HepG2 (cell line): ENCODE results near the gene RABEPK. TPM values are rescaled to one million over a fixed set of nuclear protein-coding genes. Genes with fewer than 3 reads are reported as not detected.

Source experiments
- CREM ChIP-seq, 2 experiments: sonication (generic) in 1 of 2; formaldehyde crosslinking in 1 of 2; IDR thresholded peaks; 2 replicates each; pipeline versions ENCODE4 v1.4.0 to v1.6.1; 2016 to 2020; ENCODE audit warnings: antibody characterized with exemption in 1 of 2, mild to moderate bottlenecking in 1 of 2, missing genetic modification reagents in 1 of 2
- GABPB1 ChIP-seq: IDR thresholded peaks from 2 replicates; pipeline ENCODE4 v1.6.1; 2016; ENCODE audit warnings: mild to moderate bottlenecking, missing genetic modification reagents, moderate library complexity, missing compliant biosample characterization
- KDM1A ChIP-seq: IDR thresholded peaks from 2 replicates; pipeline ENCODE4 v1.6.1; 2016; ENCODE audit warnings: missing compliant biosample characterization
- MIER3 ChIP-seq: IDR thresholded peaks from 2 replicates; pipeline ENCODE4 v1.6.1; 2016; ENCODE audit warnings: missing compliant biosample characterization, borderline replicate concordance
- MIXL1 ChIP-seq: IDR thresholded peaks from 2 replicates; pipeline ENCODE4 v1.6.1; 2016
- RXRA ChIP-seq: sonication (generic); formaldehyde crosslinking; IDR thresholded peaks from 2 replicates; pipeline ENCODE4 v1.5.1; 2020; ENCODE audit warnings: missing genetic modification reagents
- SP1 ChIP-seq, 2 experiments: fragments of 450-650 bp in 1 of 2; sonication (generic) in 1 of 2; formaldehyde crosslinking in 1 of 2; IDR thresholded peaks; 2 replicates each; pipeline versions ENCODE4 v1.4.0 to v1.6.1; 2016 to 2020; ENCODE audit warnings: missing genetic modification reagents in 1 of 2
- YEATS4 ChIP-seq: sonication (generic); formaldehyde crosslinking; IDR thresholded peaks from 2 replicates; pipeline ENCODE4 v1.4.0; 2020; ENCODE audit warnings: missing genetic modification reagents, borderline replicate concordance
- ZFP1 ChIP-seq: IDR thresholded peaks from 2 replicates; pipeline ENCODE4 v1.6.1; 2016
- ZFP41 ChIP-seq: sonication (generic); formaldehyde crosslinking; IDR thresholded peaks from 2 replicates; pipeline ENCODE4 v1.4.0; 2020; ENCODE audit warnings: mild to moderate bottlenecking, missing genetic modification reagents, borderline replicate concordance
- ZNF335 ChIP-seq: sonication (generic); formaldehyde crosslinking; IDR thresholded peaks from 2 replicates; pipeline ENCODE4 v1.4.0; 2020; ENCODE audit warnings: missing genetic modification reagents
- ZNF564 ChIP-seq: sonication (generic); formaldehyde crosslinking; IDR thresholded peaks from 2 replicates; pipeline ENCODE4 v1.8.1; 2023; ENCODE audit warnings: mild to moderate bottlenecking, missing genetic modification reagents
- ZNF747 ChIP-seq: sonication (generic); formaldehyde crosslinking; IDR thresholded peaks from 2 replicates; pipeline ENCODE4 v1.8.1; 2023; ENCODE audit warnings: missing genetic modification reagents, mild to moderate bottlenecking, borderline replicate concordance
- polyA plus RNA-seq, 8 experiments: library from polyadenylated mRNA; depleted of rRNA in 3 of 8; stranded (reverse) in 7 of 8; unstranded in 1 of 8; fragments of >200 nt; fragmentation: Illumina TruSeq in 4 of 8; extraction: Trizol in 4 of 8; gene quantifications; 2 replicates each; pipeline versions ENCODE4 v1.2.1 to v1.2.3, GENCODE V29; 2011 to 2016; ENCODE audit warnings: low read depth in 4 of 8, missing spikeins in 1 of 8, mixed read lengths in 1 of 8; ENCODE audit not compliant: insufficient read depth in 1 of 8
- total RNA-seq, 5 experiments: library from RNA; depleted of rRNA; stranded (reverse); fragments of >200 nt; fragmentation: Illumina TruSeq; extraction: Trizol; gene quantifications; 2 replicates each; pipeline ENCODE4 v1.2.3, GENCODE V29; 2016; ENCODE audit warnings: low read depth in 1 of 5
- TF ChIP-seq, protein P1 (sequence below): IDR thresholded peaks from 2 replicates; pipeline ENCODE4 v1.6.1; 2012; ENCODE audit warnings: low read depth, low read length, improper control_type of control experiment
- TF ChIP-seq, protein P2 (sequence below): IDR thresholded peaks from 2 replicates; pipeline ENCODE4 v1.6.1; 2016
- TF ChIP-seq, protein P3 (sequence below): sonication (generic); formaldehyde crosslinking; IDR thresholded peaks from 2 replicates; pipeline ENCODE4 v1.4.0; 2020; ENCODE audit warnings: missing genetic modification reagents, borderline replicate concordance
- TF ChIP-seq, protein P4 (sequence below): IDR thresholded peaks from 2 replicates; pipeline ENCODE4 v1.6.1; 2016; ENCODE audit warnings: missing genetic modification reagents, missing compliant biosample characterization
- TF ChIP-seq, protein P5 (sequence below): sonication (generic); formaldehyde crosslinking; conservative IDR thresholded peaks from 2 replicates; pipeline ENCODE4 v1.8.0; 2022; ENCODE audit warnings: mild to moderate bottlenecking, moderate library complexity, missing genetic modification reagents

Gene RABEPK
- total and polyA plus RNA-seq, 2 of the 13 experiments (the other 11 are each of a cell fraction or from before 2014, with no cell fraction given): 75.5 to 90.0 TPM

DNA sequence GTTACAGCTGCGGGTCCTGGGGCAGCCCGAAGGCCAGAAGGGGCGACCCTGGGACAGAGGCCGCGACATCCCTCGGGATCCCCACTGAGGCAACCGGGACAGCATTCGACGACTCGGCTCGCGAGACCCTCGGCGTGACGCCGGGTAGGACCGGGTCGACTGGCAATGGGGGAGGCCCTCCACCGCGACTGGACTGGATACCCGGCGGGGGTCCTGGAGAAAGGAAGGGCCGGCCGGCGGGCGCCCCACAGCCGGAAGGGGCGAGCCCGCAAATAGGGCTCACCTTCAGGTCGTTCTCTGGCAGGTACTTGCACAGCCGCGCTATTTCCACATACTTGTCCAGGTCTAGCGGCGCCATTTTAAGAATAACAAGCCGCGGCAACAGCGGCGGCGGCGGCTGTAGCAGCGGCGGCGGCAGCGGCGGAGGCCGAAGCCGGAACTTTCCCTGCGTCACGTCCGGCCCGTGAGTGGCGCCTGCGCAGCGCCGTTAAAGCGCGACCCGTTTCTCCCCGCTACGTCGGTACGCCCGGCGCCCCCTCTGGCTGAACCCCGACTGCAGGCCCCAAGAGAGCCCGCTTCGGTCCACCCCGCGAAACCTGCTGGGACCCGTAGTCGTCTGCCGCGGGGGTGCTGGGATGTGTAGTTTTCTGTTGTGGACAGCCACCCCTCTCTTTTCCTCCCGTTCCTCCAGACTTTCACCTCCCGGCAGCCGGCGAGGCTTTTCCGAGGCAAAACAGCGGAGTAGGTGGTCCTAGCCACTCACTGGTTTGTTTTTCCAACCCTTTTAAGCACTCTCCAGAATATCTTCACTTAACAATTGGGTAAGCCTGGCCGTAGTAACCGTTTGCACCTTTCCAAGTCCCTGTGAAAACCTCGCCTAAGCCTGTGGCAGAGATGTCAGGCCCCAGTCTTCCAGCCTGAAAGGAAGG is 10.7 kb upstream of the RABEPK start, which contains the start of gene PPP6C (continued):
- TF ChIP-seq SP1 (IDR thresholded peaks at IDR 0.05) (no peak), SP1 (CRISPR knock-in tag; IDR thresholded peaks at IDR 0.05) (peak; percentile 79), CREM (IDR thresholded peaks at IDR 0.05) (peak; percentile 91), CREM (CRISPR knock-in tag; IDR thresholded peaks at IDR 0.05) (peak; percentile 55; the same call in 1 of the 2 replicates), ZNF747 (CRISPR knock-in tag) (peak; percentile 89; the same call in 1 of the 2 replicates), ZNF335 (CRISPR knock-in tag) (peak; percentile 59; the same call in 1 of the 2 replicates), RXRA (CRISPR knock-in tag) (peak; percentile 73), ZNF564 (peak; percentile 62; the same call in 1 of the 2 replicates), KDM1A (peak; percentile 49; the same call in 1 of the 2 replicates), ZFP1 (peak; percentile 87), MIER3 (CRISPR knock-in tag) (peak; percentile 96; the same call in 1 of the 2 replicates), YEATS4 (peak; percentile 20; the same call in 1 of the 2 replicates), GABPB1 (CRISPR knock-in tag) (peak; percentile 97), ZFP41 (CRISPR knock-in tag) (no peak), MIXL1 (CRISPR knock-in tag) (peak; percentile 72; the same call in 1 of the 2 replicates)
- TF ChIP-seq, protein P1, sequence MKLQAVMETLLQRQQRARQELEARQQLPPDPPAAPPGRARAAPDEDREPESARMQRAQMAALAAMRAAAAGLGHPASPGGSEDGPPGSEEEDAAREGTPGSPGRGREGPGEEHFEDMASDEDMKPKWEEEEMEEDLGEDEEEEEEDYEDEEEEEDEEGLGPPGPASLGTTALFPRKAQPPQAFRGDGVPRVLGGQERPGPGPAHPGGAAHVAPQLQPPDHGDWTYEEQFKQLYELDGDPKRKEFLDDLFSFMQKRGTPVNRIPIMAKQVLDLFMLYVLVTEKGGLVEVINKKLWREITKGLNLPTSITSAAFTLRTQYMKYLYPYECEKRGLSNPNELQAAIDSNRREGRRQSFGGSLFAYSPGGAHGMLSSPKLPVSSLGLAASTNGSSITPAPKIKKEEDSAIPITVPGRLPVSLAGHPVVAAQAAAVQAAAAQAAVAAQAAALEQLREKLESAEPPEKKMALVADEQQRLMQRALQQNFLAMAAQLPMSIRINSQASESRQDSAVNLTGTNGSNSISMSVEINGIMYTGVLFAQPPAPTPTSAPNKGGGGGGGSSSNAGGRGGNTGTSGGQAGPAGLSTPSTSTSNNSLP: 0 out of 2 replicates have a peak, but pooled peaks have one; percentile 16
- TF ChIP-seq, protein P2, sequence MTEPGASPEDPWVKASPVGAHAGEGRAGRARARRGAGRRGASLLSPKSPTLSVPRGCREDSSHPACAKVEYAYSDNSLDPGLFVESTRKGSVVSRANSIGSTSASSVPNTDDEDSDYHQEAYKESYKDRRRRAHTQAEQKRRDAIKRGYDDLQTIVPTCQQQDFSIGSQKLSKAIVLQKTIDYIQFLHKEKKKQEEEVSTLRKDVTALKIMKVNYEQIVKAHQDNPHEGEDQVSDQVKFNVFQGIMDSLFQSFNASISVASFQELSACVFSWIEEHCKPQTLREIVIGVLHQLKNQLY (CRISPR knock-in tag): no peak
- TF ChIP-seq, protein P3, sequence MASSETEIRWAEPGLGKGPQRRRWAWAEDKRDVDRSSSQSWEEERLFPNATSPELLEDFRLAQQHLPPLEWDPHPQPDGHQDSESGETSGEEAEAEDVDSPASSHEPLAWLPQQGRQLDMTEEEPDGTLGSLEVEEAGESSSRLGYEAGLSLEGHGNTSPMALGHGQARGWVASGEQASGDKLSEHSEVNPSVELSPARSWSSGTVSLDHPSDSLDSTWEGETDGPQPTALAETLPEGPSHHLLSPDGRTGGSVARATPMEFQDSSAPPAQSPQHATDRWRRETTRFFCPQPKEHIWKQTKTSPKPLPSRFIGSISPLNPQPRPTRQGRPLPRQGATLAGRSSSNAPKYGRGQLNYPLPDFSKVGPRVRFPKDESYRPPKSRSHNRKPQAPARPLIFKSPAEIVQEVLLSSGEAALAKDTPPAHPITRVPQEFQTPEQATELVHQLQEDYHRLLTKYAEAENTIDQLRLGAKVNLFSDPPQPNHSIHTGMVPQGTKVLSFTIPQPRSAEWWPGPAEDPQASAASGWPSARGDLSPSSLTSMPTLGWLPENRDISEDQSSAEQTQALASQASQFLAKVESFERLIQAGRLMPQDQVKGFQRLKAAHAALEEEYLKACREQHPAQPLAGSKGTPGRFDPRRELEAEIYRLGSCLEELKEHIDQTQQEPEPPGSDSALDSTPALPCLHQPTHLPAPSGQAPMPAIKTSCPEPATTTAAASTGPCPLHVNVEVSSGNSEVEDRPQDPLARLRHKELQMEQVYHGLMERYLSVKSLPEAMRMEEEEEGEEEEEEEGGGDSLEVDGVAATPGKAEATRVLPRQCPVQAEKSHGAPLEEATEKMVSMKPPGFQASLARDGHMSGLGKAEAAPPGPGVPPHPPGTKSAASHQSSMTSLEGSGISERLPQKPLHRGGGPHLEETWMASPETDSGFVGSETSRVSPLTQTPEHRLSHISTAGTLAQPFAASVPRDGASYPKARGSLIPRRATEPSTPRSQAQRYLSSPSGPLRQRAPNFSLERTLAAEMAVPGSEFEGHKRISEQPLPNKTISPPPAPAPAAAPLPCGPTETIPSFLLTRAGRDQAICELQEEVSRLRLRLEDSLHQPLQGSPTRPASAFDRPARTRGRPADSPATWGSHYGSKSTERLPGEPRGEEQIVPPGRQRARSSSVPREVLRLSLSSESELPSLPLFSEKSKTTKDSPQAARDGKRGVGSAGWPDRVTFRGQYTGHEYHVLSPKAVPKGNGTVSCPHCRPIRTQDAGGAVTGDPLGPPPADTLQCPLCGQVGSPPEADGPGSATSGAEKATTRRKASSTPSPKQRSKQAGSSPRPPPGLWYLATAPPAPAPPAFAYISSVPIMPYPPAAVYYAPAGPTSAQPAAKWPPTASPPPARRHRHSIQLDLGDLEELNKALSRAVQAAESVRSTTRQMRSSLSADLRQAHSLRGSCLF: no peak
- TF ChIP-seq, protein P4, sequence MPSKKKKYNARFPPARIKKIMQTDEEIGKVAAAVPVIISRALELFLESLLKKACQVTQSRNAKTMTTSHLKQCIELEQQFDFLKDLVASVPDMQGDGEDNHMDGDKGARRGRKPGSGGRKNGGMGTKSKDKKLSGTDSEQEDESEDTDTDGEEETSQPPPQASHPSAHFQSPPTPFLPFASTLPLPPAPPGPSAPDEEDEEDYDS (CRISPR knock-in tag): 0 out of 2 replicates have a peak, but pooled peaks have one; percentile 20
- TF ChIP-seq, protein P5, sequence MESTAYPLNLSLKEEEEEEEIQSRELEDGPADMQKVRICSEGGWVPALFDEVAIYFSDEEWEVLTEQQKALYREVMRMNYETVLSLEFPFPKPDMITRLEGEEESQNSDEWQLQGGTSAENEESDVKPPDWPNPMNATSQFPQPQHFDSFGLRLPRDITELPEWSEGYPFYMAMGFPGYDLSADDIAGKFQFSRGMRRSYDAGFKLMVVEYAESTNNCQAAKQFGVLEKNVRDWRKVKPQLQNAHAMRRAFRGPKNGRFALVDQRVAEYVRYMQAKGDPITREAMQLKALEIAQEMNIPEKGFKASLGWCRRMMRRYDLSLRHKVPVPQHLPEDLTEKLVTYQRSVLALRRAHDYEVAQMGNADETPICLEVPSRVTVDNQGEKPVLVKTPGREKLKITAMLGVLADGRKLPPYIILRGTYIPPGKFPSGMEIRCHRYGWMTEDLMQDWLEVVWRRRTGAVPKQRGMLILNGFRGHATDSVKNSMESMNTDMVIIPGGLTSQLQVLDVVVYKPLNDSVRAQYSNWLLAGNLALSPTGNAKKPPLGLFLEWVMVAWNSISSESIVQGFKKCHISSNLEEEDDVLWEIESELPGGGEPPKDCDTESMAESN (CRISPR knock-in tag): peak; percentile 75; the same call in 1 of the 2 replicates
